ENCODE results near the gene LGALS3BP. TPM values are rescaled to one million over a fixed set of nuclear protein-coding genes. Genes with fewer than 3 reads are reported as not detected.
A peak's percentile ranks its signal among the peaks of the same experiment; 100 is the strongest.
"Not testable (repeated sequence)": the region's sequence is repeated elsewhere in the genome, so short reads cannot be mapped to it uniquely, and the experiment has no call there.

The LGALS3BP gene
- total RNA-seq, 1 experiment from 2014 or later: 524 TPM

- DNase-seq (ENCODE audit: low read depth): no peak
Observed at GRCh38 chr17:78963378-78963777, 16.3 kb downstream of the LGALS3BP start.

GRCh38 chr17:78962984-78963348, 16.8 kb downstream of the LGALS3BP start:
- DNase-seq (ENCODE audit: low read depth): not testable (repeated sequence)

GRCh38 chr17:78962345-78962983, 17.3 kb downstream of the LGALS3BP start:
- peak; percentile 80 for DNase-seq (ENCODE audit: low read depth)

GRCh38 chr17:78961571-78961970, 18.2 kb downstream of the LGALS3BP start:
- no peak for DNase-seq (ENCODE audit: low read depth)

GRCh38 chr17:78960928-78961327, 18.8 kb downstream of the LGALS3BP start:
- no peak for DNase-seq (ENCODE audit: low read depth)

GRCh38 chr17:78959803-78960202, 19.9 kb downstream of the LGALS3BP start:
- DNase-seq (ENCODE audit: low read depth): no peak

- peak; percentile 37 for DNase-seq (ENCODE audit: low read depth)
Observed at GRCh38 chr17:78958641-78959127, 21.0 kb downstream of the LGALS3BP start.

- peak; percentile 82 for DNase-seq (ENCODE audit: low read depth)
Observed at GRCh38 chr17:78957128-78957527, 22.6 kb downstream of the LGALS3BP start.

GRCh38 chr17:78956254-78956653, 23.5 kb downstream of the LGALS3BP start:
- no peak for DNase-seq (ENCODE audit: low read depth)

- no peak for DNase-seq (ENCODE audit: low read depth)
Observed at GRCh38 chr17:78954684-78955083, 25.0 kb downstream of the LGALS3BP start.

GRCh38 chr17:78953356-78954350, 26.1 kb downstream of the LGALS3BP start:
- DNase-seq (ENCODE audit: low read depth): no peak

GRCh38 chr17:78952706-78953105, 27.0 kb downstream of the LGALS3BP start:
- DNase-seq (ENCODE audit: low read depth): no peak

- no peak for DNase-seq (ENCODE audit: low read depth)
Observed at GRCh38 chr17:78951967-78952551, 27.7 kb downstream of the LGALS3BP start.

GRCh38 chr17:78950870-78951269, 28.9 kb downstream of the LGALS3BP start:
- no peak for DNase-seq (ENCODE audit: low read depth)

- DNase-seq (ENCODE audit: low read depth): no peak
Observed at GRCh38 chr17:78947235-78948149, 32.2 kb downstream of the LGALS3BP start.

- no peak for DNase-seq (ENCODE audit: low read depth)
Observed at GRCh38 chr17:78946631-78947030, 33.1 kb downstream of the LGALS3BP start.

- no peak for DNase-seq (ENCODE audit: low read depth)
Observed at GRCh38 chr17:78946131-78946530, 33.6 kb downstream of the LGALS3BP start.

- not testable (repeated sequence) for DNase-seq (ENCODE audit: low read depth)
Observed at GRCh38 chr17:78945455-78945854, 34.3 kb downstream of the LGALS3BP start.

GRCh38 chr17:78944956-78945355, 34.8 kb downstream of the LGALS3BP start:
- DNase-seq (ENCODE audit: low read depth): no peak

GRCh38 chr17:78944026-78944425, 35.7 kb downstream of the LGALS3BP start:
- DNase-seq (ENCODE audit: low read depth): no peak

GRCh38 chr17:78940708-78941107, 39.0 kb downstream of the LGALS3BP start:
- no peak for DNase-seq (ENCODE audit: low read depth)
